GM18526 (cell line): ENCODE measurements around the gene SERAC1.

Source experiments
- POLR2A ChIP-seq: IDR thresholded peaks from 3 replicates; pipeline ENCODE4 v1.6.1; 2011; ENCODE audit not compliant: insufficient read length; ENCODE audit errors: extremely low read depth

Gene SERAC1

DNA sequence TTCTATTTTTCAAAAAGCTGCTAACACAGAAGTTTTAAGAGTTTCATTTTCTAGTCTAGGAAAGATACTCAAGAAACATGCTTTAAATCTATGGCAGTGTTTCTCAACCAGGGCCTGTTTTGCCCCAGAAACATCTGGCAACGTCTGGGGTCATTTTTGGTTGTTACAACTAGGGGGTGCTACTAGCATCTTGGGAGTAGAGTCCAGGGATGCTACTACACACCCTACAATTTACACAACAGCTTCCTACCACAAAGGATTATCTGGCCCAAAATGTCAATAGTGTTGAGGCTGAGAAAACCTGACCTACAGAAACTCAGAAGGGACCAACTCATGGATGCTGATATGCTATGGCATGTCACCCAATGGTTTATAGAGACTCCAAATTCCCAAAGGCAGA is 24.4 kb downstream of the SERAC1 start:
- TF ChIP-seq POLR2A, result no peak

DNA sequence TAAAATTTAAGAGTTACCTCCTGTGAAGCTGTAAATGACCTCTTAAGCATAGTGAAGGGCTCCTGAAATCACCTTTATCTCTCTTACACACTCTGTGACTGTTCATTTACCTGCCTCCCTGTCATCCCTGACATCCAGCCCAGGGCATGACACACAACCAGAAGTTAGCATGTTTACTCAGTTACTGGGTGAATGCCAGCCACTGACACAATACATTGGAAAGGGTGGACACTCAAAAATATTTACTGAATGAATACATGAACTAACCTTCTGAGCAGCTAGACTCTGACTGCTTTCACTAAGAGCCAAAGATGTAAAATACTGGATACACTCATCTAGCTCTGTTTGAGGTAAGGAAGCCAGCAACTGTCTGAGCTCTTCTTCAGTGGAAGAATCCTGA is 25.3 kb downstream of the SERAC1 start:
- no peak for TF ChIP-seq POLR2A

GRCh38 chr6:158131926-158132325 is 36.1 kb downstream of the SERAC1 start:
- TF ChIP-seq POLR2A, result no peak

DNA sequence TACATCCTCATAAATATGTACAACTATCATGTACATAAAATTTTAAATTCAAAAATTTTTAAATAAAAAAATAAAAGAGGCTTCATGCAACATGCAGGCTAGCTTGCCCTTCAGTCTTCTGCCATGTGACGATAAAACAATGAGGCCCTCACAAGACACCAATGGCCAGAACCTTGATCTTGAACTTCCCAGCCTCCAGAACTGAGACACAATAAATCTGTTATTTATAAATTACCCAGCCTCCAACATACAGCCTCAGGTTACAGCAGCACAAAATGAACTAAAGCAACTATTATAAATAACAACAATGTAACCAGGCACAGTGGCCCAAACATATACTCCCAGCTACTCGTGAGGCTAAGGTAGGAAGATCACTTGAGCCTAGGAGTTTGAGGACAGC is 42.8 kb downstream of the SERAC1 start:
- TF ChIP-seq POLR2A, result no peak

DNA sequence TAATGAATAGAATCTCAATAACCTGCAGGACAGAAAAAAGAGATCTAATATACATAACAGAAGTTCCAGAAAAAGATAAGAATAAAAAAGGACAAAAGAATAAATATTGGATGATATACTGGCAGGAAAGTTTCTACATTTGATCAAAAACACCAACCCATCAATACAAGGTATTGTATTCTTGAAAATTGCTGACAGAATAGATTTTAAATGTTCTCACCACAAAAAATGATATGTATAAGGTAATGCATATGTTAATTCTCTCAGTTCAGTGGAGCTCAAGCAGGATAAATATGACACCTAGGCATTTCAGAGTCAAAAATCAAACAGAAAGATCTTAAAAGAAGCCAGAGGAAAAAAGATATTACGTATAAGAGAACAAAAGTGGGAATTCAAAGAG is 43.8 kb downstream of the SERAC1 start:
- no peak for TF ChIP-seq POLR2A

- TF ChIP-seq POLR2A, result no peak
These were observed 46.0 kb downstream of the SERAC1 start for GRCh38 chr6:158122048-158122447.

GRCh38 chr6:158121335-158121734 is 46.7 kb downstream of the SERAC1 start:
- TF ChIP-seq POLR2A, result no peak

DNA sequence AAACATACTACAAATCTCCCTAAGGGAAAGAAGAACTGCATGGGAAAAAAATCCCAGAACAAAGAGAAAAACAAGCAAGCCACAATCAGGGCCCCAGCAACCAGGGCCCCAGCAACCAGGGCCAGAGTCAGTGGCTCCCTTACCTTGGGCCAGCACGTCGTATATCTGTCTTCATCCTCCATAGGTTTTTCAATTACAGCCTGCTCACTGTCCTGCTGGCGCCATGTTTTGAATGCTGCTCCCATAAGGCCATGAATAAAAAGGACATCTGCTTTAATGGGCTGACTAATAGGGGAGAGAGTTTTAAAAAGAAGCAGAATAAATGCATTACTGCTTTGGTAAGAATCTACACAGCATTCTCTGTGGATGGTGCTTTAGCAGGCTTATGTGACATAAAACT is 49.2 kb downstream of the SERAC1 start:
- TF ChIP-seq POLR2A, result no peak

GRCh38 chr6:158115508-158115907 is 52.6 kb downstream of the SERAC1 start:
- no peak for TF ChIP-seq POLR2A

GRCh38 chr6:158115102-158115501 is 53.0 kb downstream of the SERAC1 start:
- no peak for TF ChIP-seq POLR2A

DNA sequence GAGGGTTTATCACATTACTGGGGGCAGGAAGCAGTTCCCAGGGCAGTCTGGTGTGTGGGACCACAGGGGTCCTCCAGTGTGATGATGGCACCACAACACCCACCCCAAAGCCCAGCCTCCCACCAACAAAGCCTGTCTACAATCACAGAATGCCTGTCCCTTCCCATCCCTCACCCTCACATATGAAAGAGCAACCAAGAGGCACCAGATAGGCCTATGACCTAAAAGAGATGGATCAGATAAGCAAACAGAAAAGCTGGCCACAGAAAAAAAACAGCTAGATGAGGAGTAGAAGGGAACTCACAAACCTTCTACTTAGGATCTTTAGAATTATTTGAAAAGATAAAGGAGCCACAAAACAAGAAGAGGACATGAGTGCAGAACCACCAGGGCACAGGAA is 54.3 kb downstream of the SERAC1 start:
- TF ChIP-seq POLR2A, result no peak

GRCh38 chr6:158111987-158112386 is 56.1 kb downstream of the SERAC1 start:
- TF ChIP-seq POLR2A, result no peak

GRCh38 chr6:158110986-158111385 is 57.1 kb downstream of the SERAC1 start:
- TF ChIP-seq POLR2A, result no peak

GRCh38 chr6:158109748-158110147 is 58.3 kb downstream of the SERAC1 start:
- TF ChIP-seq POLR2A, result no peak

GRCh38 chr6:158104696-158105095 is 63.4 kb downstream of the SERAC1 start:
- TF ChIP-seq POLR2A, result no peak

GRCh38 chr6:158103228-158103627 is 64.8 kb downstream of the SERAC1 start:
- TF ChIP-seq POLR2A, result no peak

DNA sequence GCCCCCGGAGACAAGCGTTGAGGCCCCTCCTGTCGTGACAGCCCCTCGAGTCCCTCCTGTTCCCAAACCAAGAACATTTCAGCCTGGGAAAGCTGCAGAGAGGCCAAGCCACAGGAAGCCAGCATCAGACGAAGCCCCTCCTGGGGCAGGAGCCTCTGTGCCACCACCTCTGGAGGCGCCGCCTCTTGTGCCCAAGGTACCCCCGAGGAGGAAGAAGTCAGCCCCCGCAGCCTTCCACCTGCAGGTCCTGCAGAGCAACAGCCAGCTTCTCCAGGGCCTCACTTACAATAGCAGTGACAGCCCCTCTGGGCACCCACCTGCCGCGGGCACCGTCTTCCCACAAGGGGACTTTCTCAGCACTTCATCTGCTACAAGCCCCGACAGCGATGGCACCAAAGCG is 72.4 kb downstream of the SERAC1 start:
- TF ChIP-seq POLR2A, result no peak

GRCh38 chr6:158095031-158095430 is 73.0 kb downstream of the SERAC1 start:
- TF ChIP-seq POLR2A, result no peak

DNA sequence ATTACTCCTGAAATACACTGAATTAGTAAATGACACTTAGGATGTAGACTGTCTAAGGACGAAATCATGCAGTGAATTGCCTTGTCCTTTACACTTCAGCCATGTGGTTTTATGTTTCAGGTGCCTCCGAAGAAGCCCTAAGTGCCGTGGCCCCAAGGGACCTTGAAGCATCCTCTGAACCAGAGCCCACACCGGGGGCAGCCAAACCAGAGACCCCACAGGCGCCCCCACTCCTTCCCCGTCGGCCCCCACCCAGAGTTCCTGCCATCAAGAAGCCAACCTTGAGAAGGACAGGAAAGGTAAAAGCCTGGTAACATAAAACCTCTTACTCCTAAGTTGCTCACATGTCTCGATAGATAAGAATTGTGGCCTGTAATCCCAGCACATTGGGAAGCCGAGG is 75.3 kb downstream of the SERAC1 start:
- TF ChIP-seq POLR2A, result no peak
